ENCODE measurements around the gene PANK2.

PANK2 gene

GRCh38 chr20:3862333-3862732 lies 26.9 kb upstream of the PANK2 start:
- Mint-ChIP-seq H3K36me3 (ENCODE audit: low read depth) (peaks cover 61% of the 10 kb centered on the region), H3K4me1 (ENCODE audit: low read depth) (no peaks in the 10 kb centered on the region)

DNA sequence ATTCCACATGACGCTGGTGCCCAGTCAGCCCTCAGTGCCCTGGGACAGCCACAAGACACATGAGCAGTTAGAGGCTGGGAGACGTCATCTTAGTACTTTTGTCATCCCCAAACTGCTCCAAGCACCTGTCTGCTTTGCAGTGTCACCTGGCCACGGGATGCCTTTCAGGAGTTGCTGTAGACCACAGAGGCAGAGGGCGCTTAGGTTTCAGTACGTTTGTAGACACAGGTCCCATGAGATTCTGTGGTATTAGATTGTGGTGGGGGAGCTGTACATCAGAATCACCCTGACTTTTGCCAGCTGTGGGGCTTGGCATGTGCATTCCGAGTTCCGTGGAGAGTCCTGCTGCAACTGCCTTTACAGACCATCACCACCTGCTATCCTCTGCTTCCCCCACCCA lies 25.9 kb upstream of the PANK2 start:
- Mint-ChIP-seq H3K27ac (no peak overlapping the region), H3K27me3 (ENCODE audit: low read depth) (no peaks in the 10 kb centered on the region), H3K4me1 (ENCODE audit: low read depth) (no peaks in the 10 kb centered on the region), H3K36me3 (ENCODE audit: low read depth) (peaks cover 56% of the 10 kb centered on the region), H3K4me3 (no peak overlapping the region), H3K9me3 (no peaks in the 10 kb centered on the region)
- no peak for DNase-seq (ENCODE audit: low spot score)

More at GRCh38 chr20:3862333-3862732, 26.9 kb upstream of the PANK2 start:
- Mint-ChIP-seq H3K27me3 (ENCODE audit: low read depth) (no peaks in the 10 kb centered on the region), H3K9me3 (no peaks in the 10 kb centered on the region), H3K27ac (no peak overlapping the region), H3K4me3 (no peak overlapping the region)
- no peak for DNase-seq (ENCODE audit: low spot score)

- H3K4me3 Mint-ChIP-seq, result no peak overlapping the region
- no peaks in the 10 kb centered on the region for H3K9me3 Mint-ChIP-seq
- no peak for DNase-seq (ENCODE audit: low spot score)
- no peaks in the 10 kb centered on the region for H3K27me3 Mint-ChIP-seq (ENCODE audit: low read depth)
- H3K27ac Mint-ChIP-seq, result no peak overlapping the region
- H3K4me1 Mint-ChIP-seq (ENCODE audit: low read depth), result no peaks in the 10 kb centered on the region
- peaks cover 49% of the 10 kb centered on the region for H3K36me3 Mint-ChIP-seq (ENCODE audit: low read depth)
These were observed 24.7 kb upstream of the PANK2 start for GRCh38 chr20:3864518-3864917.

DNA sequence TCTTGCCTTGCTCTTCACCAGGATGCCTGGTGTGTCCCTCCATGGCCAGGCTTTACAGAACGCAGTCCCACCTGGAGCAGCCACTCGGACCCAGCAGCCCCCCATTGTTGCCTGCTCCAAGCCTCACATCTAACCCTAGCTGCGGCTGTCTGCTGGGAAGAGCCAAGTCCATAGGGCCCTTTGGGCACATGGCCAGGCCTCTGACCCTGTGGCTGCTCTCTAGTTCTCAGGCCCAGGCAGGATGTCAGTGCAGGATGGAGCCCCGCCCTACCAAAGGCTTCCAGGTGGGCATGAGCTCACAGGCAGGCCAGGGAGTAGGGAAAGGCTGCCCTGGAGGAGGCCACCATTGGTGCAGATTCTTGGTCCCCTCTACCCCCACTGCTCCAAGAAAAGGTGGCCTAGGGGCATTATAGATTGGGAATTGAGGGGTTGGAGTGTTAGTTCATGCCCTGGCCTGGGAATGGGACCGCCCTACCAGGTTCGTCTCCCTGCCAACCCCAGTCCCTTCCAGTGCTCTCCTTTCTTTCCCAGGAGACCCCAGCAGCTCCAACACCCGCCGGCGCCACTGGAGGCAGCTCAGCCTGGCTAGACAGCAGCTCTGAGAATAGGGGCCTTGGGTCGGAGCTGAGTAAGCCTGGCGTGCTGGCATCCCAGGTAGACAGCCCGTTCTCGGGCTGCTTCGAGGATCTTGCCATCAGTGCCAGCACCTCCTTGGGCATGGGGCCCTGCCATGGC lies 23.9 kb upstream of the PANK2 start:
- DNase-seq (ENCODE audit: low spot score), result no peak
- H3K4me1 Mint-ChIP-seq (ENCODE audit: low read depth), result no peaks in the 10 kb centered on the region
- H3K27me3 Mint-ChIP-seq (ENCODE audit: low read depth), result no peaks in the 10 kb centered on the region
- no peak overlapping the region for H3K4me3 Mint-ChIP-seq
- H3K27ac Mint-ChIP-seq, result no peak overlapping the region
- H3K36me3 Mint-ChIP-seq (ENCODE audit: low read depth), result peaks cover 47% of the 10 kb centered on the region
- H3K9me3 Mint-ChIP-seq, result no peaks in the 10 kb centered on the region

DNA sequence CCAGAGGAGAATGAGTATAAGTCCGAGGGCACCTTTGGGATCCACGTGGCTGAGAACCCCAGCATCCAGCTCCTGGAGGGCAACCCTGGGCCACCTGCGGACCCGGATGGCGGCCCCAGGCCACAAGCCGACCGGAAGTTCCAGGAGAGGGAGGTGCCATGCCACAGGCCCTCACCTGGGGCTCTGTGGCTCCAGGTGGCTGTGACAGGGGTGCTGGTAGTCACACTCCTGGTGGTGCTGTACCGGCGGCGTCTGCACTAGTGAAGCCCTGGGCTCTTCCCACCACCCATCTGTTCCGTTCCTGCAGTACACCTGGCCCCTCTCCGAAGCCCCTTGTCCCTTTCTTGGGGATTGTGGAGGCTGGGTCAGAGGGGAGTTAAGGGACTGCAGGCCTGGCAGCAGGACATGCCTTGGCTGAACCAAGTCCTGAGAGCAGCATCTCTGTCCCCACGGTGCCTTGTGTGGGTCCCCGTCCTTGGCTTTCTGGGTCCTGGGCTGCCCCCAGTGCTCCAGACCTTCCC lies 23.2 kb upstream of the PANK2 start:
- Mint-ChIP-seq H3K4me3 (no peak overlapping the region), H3K27ac (no peak overlapping the region), H3K36me3 (ENCODE audit: low read depth) (peaks cover 49% of the 10 kb centered on the region), H3K4me1 (ENCODE audit: low read depth) (no peaks in the 10 kb centered on the region), H3K9me3 (no peaks in the 10 kb centered on the region), H3K27me3 (ENCODE audit: low read depth) (no peaks in the 10 kb centered on the region)
- no peak for DNase-seq (ENCODE audit: low spot score)

- Mint-ChIP-seq H3K27me3 (ENCODE audit: low read depth) (no peaks in the 10 kb centered on the region), H3K4me3 (no peak overlapping the region), H3K4me1 (ENCODE audit: low read depth) (no peaks in the 10 kb centered on the region), H3K9me3 (no peaks in the 10 kb centered on the region), H3K36me3 (ENCODE audit: low read depth) (peaks cover 46% of the 10 kb centered on the region), H3K27ac (no peak overlapping the region)
- no peak for DNase-seq (ENCODE audit: low spot score)
These were observed 22.7 kb upstream of the PANK2 start for GRCh38 chr20:3866464-3866863.

DNA sequence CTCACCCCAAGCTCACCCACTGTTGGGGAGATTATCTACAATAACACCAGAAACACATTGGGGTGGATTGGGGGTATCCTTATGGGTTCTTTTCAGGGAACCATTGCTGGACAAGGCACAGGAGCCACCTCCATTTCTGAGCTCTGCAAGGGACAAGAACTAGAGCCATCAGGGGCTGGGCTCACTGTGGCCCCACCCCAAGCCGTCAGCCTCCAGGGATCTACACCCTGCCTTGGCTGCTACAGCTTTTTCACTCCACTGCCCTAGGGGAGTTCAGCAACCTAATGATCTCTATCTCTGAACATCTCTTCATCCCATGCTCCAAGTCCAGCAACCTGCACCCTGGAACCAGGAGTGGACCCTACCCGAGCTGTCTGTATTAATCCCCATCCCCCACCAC lies 21.4 kb upstream of the PANK2 start:
- Mint-ChIP-seq H3K27ac (peak overlapping the region; percentile 45), H3K4me3 (no peak overlapping the region), H3K36me3 (ENCODE audit: low read depth) (peaks cover 44% of the 10 kb centered on the region), H3K27me3 (ENCODE audit: low read depth) (no peaks in the 10 kb centered on the region), H3K4me1 (ENCODE audit: low read depth) (no peaks in the 10 kb centered on the region), H3K9me3 (no peaks in the 10 kb centered on the region)
- DNase-seq (ENCODE audit: low spot score), result no peak

DNA sequence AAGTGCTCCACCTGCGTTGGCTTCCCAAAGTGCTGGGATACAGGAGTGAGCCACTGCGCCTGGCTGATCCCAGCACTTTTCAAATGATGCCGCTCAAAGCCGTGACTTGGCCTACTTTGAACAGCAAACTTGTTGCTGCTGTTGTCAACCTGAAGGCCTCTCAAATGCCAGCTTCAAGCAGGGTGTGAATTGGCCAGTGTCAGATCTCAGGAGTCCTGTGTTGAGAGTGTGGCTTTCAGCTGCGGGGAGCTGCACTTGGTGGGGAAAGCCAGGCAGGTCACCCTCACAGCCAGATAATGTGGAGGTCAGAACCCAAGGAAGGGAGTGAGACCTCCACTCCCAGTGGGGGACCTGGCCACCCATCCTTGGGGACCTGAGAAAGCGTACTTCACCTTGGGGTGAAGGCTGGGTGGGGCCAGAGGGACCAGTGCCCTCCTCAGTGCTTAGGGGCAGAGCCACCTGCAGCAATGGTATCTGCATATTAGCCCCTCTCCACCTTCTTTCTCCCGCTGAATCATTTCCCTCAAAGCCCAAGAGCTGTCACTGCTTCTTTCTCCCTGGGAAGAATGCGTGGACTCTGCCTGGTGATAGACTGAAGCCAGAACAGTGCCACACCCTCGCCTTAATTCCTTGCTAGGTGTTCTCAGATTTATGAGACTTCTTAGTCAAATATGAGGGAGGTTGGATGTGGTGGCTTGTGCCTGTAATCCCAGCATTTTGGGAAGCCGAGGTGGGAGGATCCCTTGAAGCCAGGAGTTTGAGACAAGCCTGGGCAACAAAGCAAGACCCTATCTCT lies 19.1 kb upstream of the PANK2 start:
- Mint-ChIP-seq H3K36me3 (ENCODE audit: low read depth) (peaks cover 43% of the 10 kb centered on the region), H3K4me3 (no peak overlapping the region), H3K4me1 (ENCODE audit: low read depth) (peaks cover 2% of the 10 kb centered on the region), H3K9me3 (no peaks in the 10 kb centered on the region), H3K27ac (no peak overlapping the region), H3K27me3 (ENCODE audit: low read depth) (no peaks in the 10 kb centered on the region)
- DNase-seq (ENCODE audit: low spot score), result no peak

DNA sequence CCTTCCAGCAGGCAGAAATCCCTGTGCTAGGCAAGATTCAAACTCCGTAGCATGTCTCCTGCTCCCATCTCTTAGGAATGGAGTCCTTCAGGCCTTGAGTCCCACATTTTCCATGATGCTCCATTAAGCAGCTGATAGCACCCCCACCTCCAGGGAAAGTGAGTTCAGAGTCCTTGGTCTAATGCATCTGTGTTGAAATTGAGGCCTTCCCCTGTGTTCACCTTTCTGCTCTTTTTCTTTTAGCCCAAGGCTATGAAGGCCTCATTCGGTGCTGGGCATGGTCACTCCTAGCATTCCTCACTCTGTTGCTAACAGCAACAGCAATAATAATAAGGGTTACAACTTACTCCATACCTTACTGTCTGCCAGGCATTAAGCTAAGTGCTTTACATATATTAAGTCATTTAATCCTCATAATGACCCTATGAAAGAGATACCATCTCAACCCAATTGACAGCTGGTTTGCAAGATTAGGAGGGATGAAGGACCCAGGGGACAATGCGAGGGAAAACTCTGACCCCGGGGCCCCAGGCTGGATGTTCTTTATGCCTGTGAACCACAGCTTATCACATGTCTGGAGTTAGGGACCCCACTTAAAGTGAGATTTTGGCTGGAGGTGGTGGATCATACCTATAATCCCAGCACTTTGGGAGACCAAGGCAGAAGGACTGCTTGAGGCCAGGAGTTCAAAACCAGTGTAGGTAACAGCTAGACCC lies 17.5 kb upstream of the PANK2 start:
- Mint-ChIP-seq H3K4me3 (no peak overlapping the region), H3K9me3 (no peaks in the 10 kb centered on the region), H3K27ac (no peak overlapping the region), H3K27me3 (ENCODE audit: low read depth) (no peaks in the 10 kb centered on the region), H3K36me3 (ENCODE audit: low read depth) (peaks cover 45% of the 10 kb centered on the region), H3K4me1 (ENCODE audit: low read depth) (peaks cover 4% of the 10 kb centered on the region)
- no peak for DNase-seq (ENCODE audit: low spot score)

DNA sequence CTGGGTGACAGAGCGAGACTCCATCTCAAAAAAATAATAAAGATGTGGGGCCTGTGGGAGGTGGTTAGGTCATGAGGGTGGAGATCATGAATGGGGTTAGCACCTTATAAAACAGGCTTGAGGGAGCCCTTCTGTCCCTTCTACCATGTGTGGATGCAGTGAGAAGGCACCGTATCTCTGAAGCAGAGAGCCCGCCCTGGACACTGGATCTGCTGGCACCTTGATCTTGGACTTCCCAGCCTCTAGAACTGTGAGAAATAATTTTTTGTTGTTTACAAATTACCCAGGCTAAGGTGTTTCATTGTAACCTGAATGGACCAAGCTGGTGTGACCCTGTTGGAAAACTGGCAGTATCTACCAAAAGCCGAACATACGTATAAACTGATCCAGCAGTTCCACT lies 15.7 kb upstream of the PANK2 start:
- Mint-ChIP-seq H3K27me3 (ENCODE audit: low read depth) (no peaks in the 10 kb centered on the region), H3K36me3 (ENCODE audit: low read depth) (peaks cover 46% of the 10 kb centered on the region)

DNA sequence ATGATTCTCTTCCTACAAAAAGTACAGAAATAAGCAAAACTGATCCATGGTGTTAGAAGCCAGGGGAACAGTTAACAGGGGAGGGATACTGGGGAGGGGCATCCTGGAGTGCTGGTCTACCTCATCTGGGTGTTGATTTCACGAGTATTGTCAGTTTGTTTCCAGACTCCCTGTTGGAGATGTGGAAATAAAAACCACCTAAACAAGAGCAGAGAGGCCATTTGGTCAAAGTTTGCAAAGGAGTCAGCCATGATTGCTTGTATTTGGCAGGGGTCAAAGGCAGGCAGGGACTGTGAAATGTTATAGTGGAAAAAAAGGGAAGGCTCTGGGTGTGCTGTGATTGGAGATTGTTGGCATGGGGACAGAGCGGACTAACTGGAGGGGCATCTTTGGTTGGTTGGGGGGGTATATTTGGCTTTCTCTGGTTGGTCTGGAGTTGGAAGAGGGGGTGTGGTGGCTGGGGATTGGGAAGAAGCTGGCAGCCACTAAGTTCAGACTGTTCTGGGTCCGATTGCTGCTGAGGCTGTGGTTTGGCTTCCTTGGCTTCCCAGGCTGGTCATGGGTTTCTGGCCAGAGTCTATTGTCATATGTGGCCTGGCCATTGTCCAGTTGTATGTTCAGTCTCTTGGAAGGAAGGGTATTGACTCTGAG lies 14.9 kb upstream of the PANK2 start:
- no peak overlapping the region for H3K4me3 Mint-ChIP-seq
- H3K4me1 Mint-ChIP-seq (ENCODE audit: low read depth), result peaks cover 6% of the 10 kb centered on the region
- no peaks in the 10 kb centered on the region for H3K27me3 Mint-ChIP-seq (ENCODE audit: low read depth)
- no peak for DNase-seq (ENCODE audit: low spot score)
- peak overlapping the region; percentile 3 for H3K27ac Mint-ChIP-seq
- H3K36me3 Mint-ChIP-seq (ENCODE audit: low read depth), result peaks cover 49% of the 10 kb centered on the region
- H3K9me3 Mint-ChIP-seq, result no peaks in the 10 kb centered on the region

More for the DNA sequence above, 15.7 kb upstream of the PANK2 start:
- no peak overlapping the region for H3K4me3 Mint-ChIP-seq
- DNase-seq (ENCODE audit: low spot score), result no peak
- peaks cover 6% of the 10 kb centered on the region for H3K4me1 Mint-ChIP-seq (ENCODE audit: low read depth)
- no peak overlapping the region for H3K27ac Mint-ChIP-seq
- no peaks in the 10 kb centered on the region for H3K9me3 Mint-ChIP-seq

DNA sequence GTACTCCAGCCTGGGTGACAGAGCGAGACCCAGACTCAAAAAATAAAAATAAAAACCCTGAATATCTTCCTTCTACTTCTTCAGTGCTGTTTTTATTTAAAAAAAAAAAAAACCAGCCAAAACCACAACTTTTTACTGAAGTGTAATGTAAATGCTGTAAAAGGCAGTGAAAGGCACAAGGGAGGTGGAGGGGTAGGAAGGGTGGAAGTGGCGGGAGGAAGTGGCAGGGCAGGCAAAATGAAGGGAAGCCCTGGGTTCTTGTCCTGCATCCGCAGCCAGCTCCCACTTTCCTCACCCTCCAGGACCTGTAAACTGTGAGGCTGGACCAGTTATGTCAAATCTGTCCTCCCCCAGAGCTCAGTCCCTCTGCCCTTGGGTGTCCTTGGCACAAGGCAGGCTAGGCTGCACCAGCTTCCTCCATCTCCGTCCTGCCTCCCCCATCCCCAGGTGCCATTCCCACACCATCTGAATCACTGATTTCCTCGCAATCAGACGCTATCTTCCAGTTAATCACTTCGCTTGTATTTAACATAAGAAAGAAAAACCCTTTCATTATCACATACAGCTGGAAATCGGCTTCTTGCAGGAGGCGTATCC lies 13.7 kb upstream of the PANK2 start:
- H3K27ac Mint-ChIP-seq, result no peak overlapping the region
- DNase-seq (ENCODE audit: low spot score), result no peak

DNA sequence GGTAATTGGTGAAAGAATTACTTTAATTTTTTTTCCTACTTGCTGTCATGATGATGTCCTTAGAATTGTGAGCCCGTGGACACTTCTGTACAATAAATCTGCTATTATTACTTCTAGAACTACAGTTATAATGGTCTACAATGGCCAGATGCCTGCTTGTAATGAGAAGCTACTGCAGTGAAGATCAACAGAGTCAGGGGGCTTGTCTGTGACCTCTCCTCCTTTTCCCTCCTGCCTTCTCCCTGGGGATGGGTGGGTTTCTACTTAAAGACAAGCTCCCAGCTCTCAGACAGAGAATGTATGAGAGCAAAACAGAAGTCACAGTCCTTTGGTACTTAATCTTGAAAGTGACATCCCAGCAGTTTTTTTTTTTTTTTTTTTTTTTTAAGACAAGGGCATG lies 13.2 kb upstream of the PANK2 start:
- no peaks in the 10 kb centered on the region for H3K27me3 Mint-ChIP-seq (ENCODE audit: low read depth)
- peaks cover 6% of the 10 kb centered on the region for H3K4me1 Mint-ChIP-seq (ENCODE audit: low read depth)
- no peak overlapping the region for H3K4me3 Mint-ChIP-seq
- H3K36me3 Mint-ChIP-seq (ENCODE audit: low read depth), result peaks cover 47% of the 10 kb centered on the region
- no peak overlapping the region for H3K27ac Mint-ChIP-seq
- no peaks in the 10 kb centered on the region for H3K9me3 Mint-ChIP-seq
- DNase-seq (ENCODE audit: low spot score), result no peak

More for the DNA sequence above, 13.7 kb upstream of the PANK2 start:
- H3K9me3 Mint-ChIP-seq, result no peaks in the 10 kb centered on the region
- H3K4me3 Mint-ChIP-seq, result no peak overlapping the region
- H3K36me3 Mint-ChIP-seq (ENCODE audit: low read depth), result peaks cover 49% of the 10 kb centered on the region
- H3K27me3 Mint-ChIP-seq (ENCODE audit: low read depth), result no peaks in the 10 kb centered on the region
- peaks cover 6% of the 10 kb centered on the region for H3K4me1 Mint-ChIP-seq (ENCODE audit: low read depth)
